ENCODE data around the gene DSCAM.
"Not testable (repeated sequence)": the region's sequence is repeated elsewhere in the genome, so short reads cannot be mapped to it uniquely, and the experiment has no call there.

The DSCAM gene

DNA sequence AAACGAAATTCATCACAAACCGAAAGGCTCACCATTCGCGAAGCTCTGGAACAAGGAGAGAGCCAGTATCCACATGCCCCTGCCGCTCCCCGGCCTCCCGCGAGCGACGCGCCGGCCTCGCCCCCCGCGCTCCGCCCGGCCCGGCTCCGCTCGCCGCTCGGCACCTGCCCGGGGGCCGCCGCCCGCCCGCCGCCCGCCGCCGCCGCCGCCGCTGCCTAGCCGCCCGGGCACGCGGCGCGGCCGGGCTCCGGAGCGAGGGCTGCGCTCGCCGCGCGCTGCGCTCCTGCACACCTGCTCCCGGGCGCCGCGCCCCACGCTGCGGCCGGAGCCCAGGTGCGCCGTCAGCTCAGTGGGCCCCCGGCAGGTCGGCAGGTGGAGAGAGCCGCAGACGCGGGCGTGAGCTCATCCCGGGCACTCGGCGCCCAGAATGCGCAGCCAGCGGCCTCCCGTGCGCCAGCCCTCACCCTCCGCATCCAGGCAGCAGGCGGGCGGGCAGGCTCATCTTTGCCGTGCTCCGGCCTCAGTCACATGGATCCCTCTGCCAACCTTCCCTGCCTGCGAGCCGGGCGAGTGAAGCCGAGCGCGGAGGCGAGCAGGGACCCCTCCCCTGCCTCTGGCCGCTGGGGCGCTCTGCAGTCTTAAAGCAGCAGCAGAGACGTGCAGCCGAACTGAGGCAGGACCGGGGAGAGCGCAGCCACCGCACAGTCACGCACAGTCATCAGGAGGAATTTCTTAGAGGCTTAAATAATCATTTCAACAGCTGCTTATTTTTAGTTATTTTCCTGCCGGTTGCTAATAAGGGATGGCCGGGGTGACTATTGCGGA, at the start of gene DSCAM:
TSS of gene DSCAM (minus strand) at position 572 of the 825 bp plus-strand sequence. CDS start at position 75, 497 bp downstream.
- Histone ChIP-seq H3K27me3 (no peaks in the 10 kb centered on the region), H3K4me3 (no peak within 1 kb of the TSS), H3K4me1 (peaks cover 0 to 9% (median 0%) of the 10 kb centered on the region in 10 experiments; a peak in 2 of 20 replicates), H3K27ac (no peak within 1 kb of the TSS), H4K20me1 (no peaks in the 10 kb centered on the region), H3K9me3 (replicated peaks in 1 of 11) (peaks cover 0 to 4% (median 0%) of the 10 kb centered on the region in 11 experiments; a peak in 1 of 22 replicates), H3K36me3 (no peaks in the 10 kb centered on the region), H3K9ac (no peak within 1 kb of the TSS), H3K4me2 (no peak within 1 kb of the TSS)
- TF ChIP-seq Cebpa-rat (IDR thresholded peaks at IDR 0.05): no peak

DNA sequence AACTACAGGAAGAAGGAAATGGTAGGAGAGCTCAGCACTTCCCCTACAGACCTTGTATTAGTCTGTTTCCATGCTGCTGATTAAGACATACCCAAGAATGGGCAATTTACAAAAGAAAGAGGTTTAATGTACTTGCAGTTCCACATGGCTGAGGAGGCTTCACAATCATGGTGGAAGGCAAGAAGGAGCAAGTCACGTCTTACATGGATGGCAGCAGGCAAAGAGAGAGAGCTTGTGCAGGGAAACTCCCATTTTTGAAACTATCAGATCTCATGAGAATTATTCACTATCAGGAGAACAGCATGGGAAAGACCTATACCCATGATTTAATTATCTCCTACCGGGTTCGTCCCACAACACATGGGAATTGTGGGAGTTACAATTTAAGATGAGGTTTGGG, 48.7 kb upstream of the DSCAM start:
- H3K4me1 ChIP-seq, H3K4me2 ChIP-seq, H4K20me1 ChIP-seq, H3K36me3 ChIP-seq, H3K4me3 ChIP-seq, H3K9ac ChIP-seq, H3K27ac ChIP-seq, H3K27me3 ChIP-seq: not testable (repeated sequence)
- H3K9me3 ChIP-seq (replicated peaks in 1 of 11): peaks cover 24 to 43% (median 37%) of the 10 kb centered on the region in 11 experiments

DNA sequence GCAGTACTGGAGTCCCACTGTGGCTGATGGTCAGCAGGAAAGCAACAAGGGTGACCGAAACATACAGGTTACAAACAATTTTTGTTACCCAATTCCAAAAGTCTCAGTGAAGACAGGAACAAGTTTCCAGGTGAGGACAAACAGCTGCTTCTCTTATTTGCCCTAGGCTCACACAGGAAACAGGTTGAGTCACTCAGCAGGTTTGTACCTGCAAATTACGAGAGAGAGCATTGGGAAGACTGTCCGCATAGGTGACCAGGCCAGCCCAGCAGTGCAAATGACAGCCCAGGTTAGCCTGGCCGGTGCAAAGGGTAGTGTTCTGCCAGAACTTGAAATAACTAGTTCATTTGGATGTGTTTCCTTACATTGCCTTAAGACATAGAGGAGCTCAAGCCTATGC, 40.0 kb upstream of the DSCAM start:
- H3K9me3 ChIP-seq (replicated peaks in 1 of 11): no peaks in the 10 kb centered on the region
- H3K4me3 ChIP-seq: no peak overlapping the region
- H4K20me1 ChIP-seq: no peaks in the 10 kb centered on the region
- H3K27me3 ChIP-seq: no peaks in the 10 kb centered on the region
- H3K27ac ChIP-seq: no peak overlapping the region
- H3K36me3 ChIP-seq: no peaks in the 10 kb centered on the region
- no peaks in the 10 kb centered on the region for H3K4me1 ChIP-seq
- H3K4me2 ChIP-seq: no peak overlapping the region
- no peak for TF ChIP-seq Cebpa-rat (IDR thresholded peaks at IDR 0.05)
- no peak overlapping the region for H3K9ac ChIP-seq

DNA sequence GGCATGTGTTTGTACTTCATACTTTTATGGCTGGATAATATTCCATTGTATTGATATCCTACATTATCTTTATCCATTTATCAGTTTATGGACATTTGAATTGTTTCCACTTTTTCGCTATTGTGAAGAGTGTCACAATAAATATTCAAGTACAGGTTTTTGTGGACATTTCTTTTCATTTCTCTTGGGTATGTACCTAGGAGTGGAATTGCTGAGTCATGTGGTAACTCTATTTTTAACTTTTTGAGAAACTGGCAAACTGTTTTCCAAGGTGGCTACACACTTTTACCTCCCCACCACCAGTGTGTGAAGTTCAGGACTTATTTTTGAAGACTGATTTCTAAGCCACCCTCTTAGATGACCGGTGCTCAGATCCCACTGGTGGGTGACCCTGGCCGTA, 39.0 kb upstream of the DSCAM start:
- Histone ChIP-seq H3K9me3 (replicated peaks in 1 of 11) (no peaks in the 10 kb centered on the region), H3K36me3 (no peaks in the 10 kb centered on the region), H3K4me1 (no peaks in the 10 kb centered on the region), H3K27me3 (no peaks in the 10 kb centered on the region), H4K20me1 (no peaks in the 10 kb centered on the region), H3K9ac (no peak overlapping the region), H3K27ac (no peak overlapping the region), H3K4me2 (no peak overlapping the region), H3K4me3 (no peak overlapping the region)
- no peak for TF ChIP-seq Cebpa-rat (IDR thresholded peaks at IDR 0.05)

DNA sequence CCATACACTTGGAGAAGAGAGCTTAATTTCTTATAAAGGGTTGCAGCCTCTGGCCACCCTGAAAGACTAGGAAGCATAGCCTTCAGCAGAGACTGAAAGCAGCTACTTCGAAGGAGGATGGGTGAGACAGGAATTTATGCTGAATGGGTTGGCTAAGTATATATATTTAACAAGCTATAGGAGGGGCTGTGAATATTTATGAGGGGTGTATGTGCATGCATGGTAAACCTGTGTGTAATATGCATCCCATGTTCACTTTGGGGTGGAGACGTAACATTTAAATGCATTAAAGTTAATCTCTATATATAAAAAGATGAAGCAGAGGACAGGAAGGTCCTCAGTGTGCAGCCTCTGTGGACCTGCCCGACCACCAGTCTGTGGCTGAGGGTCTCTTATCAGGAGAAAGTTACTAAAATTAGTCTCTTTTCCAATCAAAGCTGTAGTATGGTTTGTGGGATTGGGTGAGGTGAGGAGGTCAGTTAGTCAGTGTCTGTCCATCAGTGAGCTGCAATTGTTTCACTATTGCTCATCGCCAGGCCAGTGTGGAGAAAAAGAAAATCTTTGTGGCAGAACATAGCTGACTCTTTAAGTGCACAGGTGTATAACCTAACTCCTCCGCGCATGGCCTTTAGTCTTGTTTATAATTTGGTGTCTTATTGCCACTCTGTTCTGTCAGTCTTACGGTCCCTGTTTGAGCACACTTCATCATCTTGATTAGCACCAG, 35.4 kb upstream of the DSCAM start:
- H3K36me3 ChIP-seq: no peaks in the 10 kb centered on the region
- TF ChIP-seq Cebpa-rat (IDR thresholded peaks at IDR 0.05): no peak
- H3K9ac ChIP-seq: no peak overlapping the region
- H3K4me2 ChIP-seq: no peak overlapping the region
- no peaks in the 10 kb centered on the region for H3K27me3 ChIP-seq
- no peaks in the 10 kb centered on the region for H3K4me1 ChIP-seq
- no peaks in the 10 kb centered on the region for H4K20me1 ChIP-seq
- no peak overlapping the region for H3K27ac ChIP-seq
- no peak overlapping the region for H3K4me3 ChIP-seq
- H3K9me3 ChIP-seq (replicated peaks in 1 of 11): no peaks in the 10 kb centered on the region

DNA sequence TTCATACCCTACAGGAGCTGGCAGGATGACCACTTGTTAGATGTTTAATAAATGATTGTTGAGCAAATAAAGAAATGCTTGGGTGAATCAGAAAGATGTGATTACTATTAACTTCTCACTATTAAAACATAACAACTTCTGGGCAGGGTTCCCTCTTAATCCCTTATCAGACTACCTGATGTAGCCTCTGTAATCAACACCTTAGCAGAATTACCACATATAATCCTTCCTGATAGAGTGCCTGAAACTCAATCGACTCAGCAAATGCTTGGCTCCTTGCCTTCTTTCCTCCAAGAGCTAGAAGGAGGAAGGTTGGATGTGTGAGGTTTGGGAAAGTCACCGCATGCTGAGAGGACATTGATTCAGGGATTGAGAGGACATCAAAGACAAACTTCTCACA, 34.8 kb upstream of the DSCAM start:
- Histone ChIP-seq H3K4me2 (no peak overlapping the region), H3K36me3 (no peaks in the 10 kb centered on the region), H3K9me3 (replicated peaks in 1 of 11) (no peaks in the 10 kb centered on the region), H3K9ac (no peak overlapping the region), H3K4me1 (no peaks in the 10 kb centered on the region), H4K20me1 (no peaks in the 10 kb centered on the region), H3K4me3 (no peak overlapping the region), H3K27me3 (no peaks in the 10 kb centered on the region), H3K27ac (no peak overlapping the region)
- TF ChIP-seq Cebpa-rat (IDR thresholded peaks at IDR 0.05): no peak

DNA sequence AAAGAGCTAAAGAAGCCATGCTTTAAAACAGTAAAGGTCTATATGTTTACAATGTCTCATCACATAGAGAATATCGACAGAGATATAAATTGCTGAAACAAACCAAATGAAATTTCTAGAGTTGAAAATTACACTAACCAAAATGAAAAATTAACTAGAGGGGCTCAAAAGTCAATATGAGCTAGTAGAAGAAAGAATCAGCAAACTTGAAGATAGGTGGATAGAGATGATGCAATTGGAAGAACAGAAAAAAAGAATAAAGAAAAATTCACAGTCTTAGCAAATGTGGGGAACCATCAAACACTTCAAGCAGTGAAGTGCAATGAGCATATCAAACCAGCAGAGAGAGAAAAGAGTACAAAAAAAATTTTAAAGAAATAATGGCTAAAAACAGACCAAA, 24.1 kb upstream of the DSCAM start:
- H3K4me2 ChIP-seq: no peak overlapping the region
- no peak overlapping the region for H3K4me3 ChIP-seq
- H3K4me1 ChIP-seq: 0 out of 20 replicates have a peak, but pooled peaks cover 0 to 6% (median 0%) of the 10 kb centered on the region in 10 experiments
- no peaks in the 10 kb centered on the region for H3K27me3 ChIP-seq
- TF ChIP-seq Cebpa-rat (IDR thresholded peaks at IDR 0.05): no peak
- H3K36me3 ChIP-seq: no peaks in the 10 kb centered on the region
- no peaks in the 10 kb centered on the region for H4K20me1 ChIP-seq
- no peak overlapping the region for H3K9ac ChIP-seq
- H3K27ac ChIP-seq: no peak overlapping the region
- peaks cover 0 to 16% (median 9%) of the 10 kb centered on the region in 11 experiments; a peak in 9 of 22 replicates for H3K9me3 ChIP-seq (replicated peaks in 1 of 11)

DNA sequence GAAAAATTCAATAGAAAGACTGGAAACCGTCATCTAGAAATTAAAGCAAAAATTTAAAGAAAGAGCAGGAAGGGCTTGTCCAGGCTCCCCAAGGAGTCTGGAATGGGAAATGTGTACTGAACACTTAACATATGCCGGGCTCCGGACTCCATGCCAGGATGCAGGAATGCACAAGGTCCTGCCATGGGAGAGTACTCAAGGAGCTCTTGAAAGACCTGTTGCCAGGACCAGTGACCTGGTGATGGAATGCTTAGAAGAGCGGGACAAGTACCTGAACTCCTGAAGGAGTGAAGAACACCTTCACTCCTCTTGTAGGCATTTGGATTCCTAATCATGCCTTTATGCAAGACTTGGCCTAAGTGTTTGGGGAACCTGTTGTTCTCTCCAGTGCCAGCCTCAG, 16.9 kb upstream of the DSCAM start:
- Histone ChIP-seq H4K20me1 (no peaks in the 10 kb centered on the region), H3K4me2 (no peak overlapping the region), H3K9me3 (replicated peaks in 1 of 11) (0 out of 22 replicates have a peak, but pooled peaks cover 0 to 5% (median 0%) of the 10 kb centered on the region in 11 experiments), H3K4me3 (no peak overlapping the region), H3K4me1 (peaks cover 0 to 41% (median 0%) of the 10 kb centered on the region in 10 experiments; a peak in 5 of 20 replicates), H3K36me3 (no peaks in the 10 kb centered on the region), H3K9ac (no peak overlapping the region), H3K27me3 (no peaks in the 10 kb centered on the region), H3K27ac (no peak overlapping the region)
- no peak for TF ChIP-seq Cebpa-rat (IDR thresholded peaks at IDR 0.05)

DNA sequence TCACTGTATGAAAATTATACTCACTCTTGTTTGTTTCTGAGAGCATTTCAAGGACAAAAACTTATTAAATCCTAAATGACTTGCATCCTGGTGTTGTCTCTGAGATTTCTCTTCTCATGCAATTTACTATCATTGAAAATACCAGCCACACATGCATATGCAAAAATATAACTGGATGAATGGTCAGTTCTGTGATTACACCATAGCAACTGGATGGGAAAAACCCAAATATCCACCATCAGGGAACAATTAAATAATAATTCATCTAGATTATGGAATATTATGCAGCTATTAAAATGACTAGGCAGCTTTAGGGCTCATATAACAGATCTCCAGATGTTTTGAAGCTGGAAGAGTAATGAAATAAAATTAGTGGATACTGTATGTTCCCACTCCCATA, 11.6 kb upstream of the DSCAM start:
- H3K27me3 ChIP-seq: no peaks in the 10 kb centered on the region
- H3K27ac ChIP-seq: no peak overlapping the region
- H3K4me3 ChIP-seq: no peak overlapping the region
- H3K9me3 ChIP-seq (replicated peaks in 1 of 11): peaks cover 8 to 25% (median 17%) of the 10 kb centered on the region in 11 experiments; a peak in 19 of 22 replicates
- peaks cover 11 to 66% (median 13%) of the 10 kb centered on the region in 10 experiments; a peak in 19 of 20 replicates for H3K4me1 ChIP-seq
- H3K4me2 ChIP-seq: no peak overlapping the region
- no peaks in the 10 kb centered on the region for H4K20me1 ChIP-seq
- no peak overlapping the region for H3K9ac ChIP-seq
- H3K36me3 ChIP-seq: no peaks in the 10 kb centered on the region
- TF ChIP-seq Cebpa-rat (IDR thresholded peaks at IDR 0.05): no peak

Measured in BLaER1 treated with 17β-estradiol and CSF1 and Interleukin-3, amounts not matched to agents 10 nM and 100 nM (cell line).